Keratinocyte (primary cell): Measurements from ENCODE around the gene ATP5MC3. TPM values are rescaled to one million over a fixed set of nuclear protein-coding genes. Genes with fewer than 3 reads are reported as not detected.

Experiments
- DNase-seq: peaks from one replicate; pipeline ENCODE4 v3.0.0-alpha.2; 2011; ENCODE audit warnings: low read depth, missing footprints, low spot score
- FAIRE-seq: peaks from 2 replicates; lab custom pipeline; 2011; peaks lifted over from hg19 to GRCh38; lab: Jason Lieb, UNC
- H2AFZ ChIP-seq: 2 replicates; pipeline ENCODE4 v1.6.0; 2012; ENCODE audit warnings: low read length, control low read depth, inconsistent platforms; ENCODE audit not compliant: control insufficient read depth
- H3K27ac ChIP-seq: 2 replicates; pipeline ENCODE4 v1.5.1; 2011; ENCODE audit warnings: low read length; ENCODE audit not compliant: control insufficient read depth, insufficient read depth
- H3K27me3 ChIP-seq: 3 replicates; pipeline ENCODE4 v1.6.0; 2011; ENCODE audit warnings: low read length; ENCODE audit not compliant: control insufficient read depth, insufficient read depth; ENCODE audit errors: extremely low read depth
- H3K36me3 ChIP-seq, 2 experiments: 2 replicates in 1 of 2; 3 replicates in 1 of 2; pipeline ENCODE4 v1.5.1; 2011; ENCODE audit warnings: low read length in 2 of 2, mild to moderate bottlenecking in 1 of 2; ENCODE audit not compliant: control insufficient read depth in 2 of 2, insufficient read depth in 2 of 2; ENCODE audit errors: extremely low read depth in 1 of 2
- H3K4me1 ChIP-seq: 3 replicates; pipeline ENCODE4 v1.5.1; 2011; ENCODE audit warnings: low read length; ENCODE audit not compliant: control insufficient read depth, insufficient read depth; ENCODE audit errors: extremely low read depth
- H3K4me2 ChIP-seq: 3 replicates; pipeline ENCODE4 v1.6.0; 2011; ENCODE audit warnings: low read depth, low read length; ENCODE audit not compliant: control insufficient read depth, insufficient read depth; ENCODE audit errors: extremely low read depth
- H3K4me3 ChIP-seq, 3 experiments: fragments of 200-600 bp in 1 of 3; sonication (generic) in 1 of 3; 2 replicates in 2 of 3; 3 replicates in 1 of 3; pipeline ENCODE4 v1.5.1; 2011 to 2016; ENCODE audit warnings: low read length in 3 of 3, mild to moderate bottlenecking in 3 of 3, control low read depth in 2 of 3, inconsistent platforms in 1 of 3, low read depth in 1 of 3, mixed read lengths in 1 of 3, mixed run types in 1 of 3, moderate library complexity in 1 of 3; ENCODE audit not compliant: control insufficient read depth in 2 of 3, insufficient read depth in 2 of 3; ENCODE audit errors: extremely low read depth in 1 of 3
- H3K79me2 ChIP-seq: 2 replicates; pipeline ENCODE4 v1.6.0; 2012; ENCODE audit warnings: low read length; ENCODE audit not compliant: control insufficient read depth, insufficient read depth
- H3K9ac ChIP-seq: 3 replicates; pipeline ENCODE4 v1.6.0; 2011; ENCODE audit warnings: low read length; ENCODE audit not compliant: control insufficient read depth, insufficient read depth; ENCODE audit errors: extremely low read depth
- H3K9me1 ChIP-seq: 3 replicates; pipeline ENCODE4 v1.6.0; 2011; ENCODE audit warnings: low read length; ENCODE audit not compliant: control insufficient read depth, insufficient read depth; ENCODE audit errors: extremely low read depth
- H3K9me3 ChIP-seq: 2 replicates; pipeline ENCODE4 v1.5.1; 2012; ENCODE audit warnings: low read depth, low read length; ENCODE audit not compliant: control insufficient read depth
- H4K20me1 ChIP-seq: 3 replicates; pipeline ENCODE4 v1.6.0; 2011; ENCODE audit warnings: low read length; ENCODE audit not compliant: control insufficient read depth, insufficient read depth; ENCODE audit errors: extremely low read depth
- EZH2 ChIP-seq: IDR thresholded peaks from one replicate; pipeline ENCODE4 v1.6.1; 2012; ENCODE audit warnings: inconsistent platforms, mild to moderate bottlenecking, low read length, moderate library complexity
- dilution Hi-C: fragments of 300-500 bp; cut with MboI; formaldehyde crosslinking; loops from one replicate; pipeline ENCODE4 v1.7.0; 2020; ENCODE audit warnings: low sequenced_read_pairs; ENCODE audit not compliant: extremely low pct_ligation_motif_present
- polyA plus RNA-seq, 5 experiments: library from polyadenylated mRNA; depleted of rRNA in 3 of 5; stranded (reverse) in 3 of 5; stranded (forward) in 1 of 5; unstranded in 1 of 5; fragments of >200 nt; gene quantifications; 1 replicate in 1 of 5; 2 replicates in 3 of 5; 3 replicates in 1 of 5; pipeline versions ENCODE4 v1.2.1 to v1.2.3, GENCODE V29; 2011 to 2012; ENCODE audit warnings: missing spikeins in 2 of 5, low read depth in 1 of 5, low replicate concordance in 1 of 5
- TF ChIP-seq, protein P1 (sequence below), 3 experiments: IDR thresholded peaks in 1 of 3; conservative IDR thresholded peaks in 1 of 3; optimal IDR thresholded peaks in 1 of 3; 2 replicates in 2 of 3; 3 replicates in 1 of 3; pipeline versions ENCODE3 to v1.5.1; 2011; ENCODE audit warnings: low read length in 3 of 3, mild to moderate bottlenecking in 3 of 3, moderate library complexity in 2 of 3, control low read depth in 1 of 3, inconsistent platforms in 1 of 3; ENCODE audit not compliant: insufficient read depth in 2 of 3; ENCODE audit errors: extremely low read depth in 1 of 3

ATP5MC3 gene
- polyA plus RNA-seq, 1 donor (not counting 4 experiments of a cell fraction or from before 2014, with no cell fraction given): 933 TPM

DNA sequence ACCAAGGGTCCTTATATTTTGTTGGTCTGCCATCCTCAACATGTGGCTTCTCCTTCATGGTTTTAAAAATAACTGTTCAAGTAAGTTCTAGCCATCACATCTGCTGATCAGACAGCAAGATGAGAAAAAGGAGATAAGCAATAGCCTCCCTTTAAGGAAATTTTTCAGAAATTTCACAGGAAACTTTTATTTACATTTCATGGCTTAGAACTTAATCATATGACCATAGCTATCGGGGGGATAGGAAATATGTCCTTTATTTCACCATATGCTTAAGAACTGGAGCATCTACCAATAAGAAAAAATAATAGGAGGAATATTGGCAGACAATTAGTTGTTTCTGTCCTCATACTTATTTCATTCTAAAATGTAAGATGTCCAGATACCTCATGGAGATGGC, 29.7 kb downstream of the ATP5MC3 start:
- H4K20me1 ChIP-seq: peaks cover 23% of the 10 kb centered on the region
- H3K4me2 ChIP-seq: no peak overlapping the region
- no peaks in the 10 kb centered on the region for H3K27me3 ChIP-seq

DNA sequence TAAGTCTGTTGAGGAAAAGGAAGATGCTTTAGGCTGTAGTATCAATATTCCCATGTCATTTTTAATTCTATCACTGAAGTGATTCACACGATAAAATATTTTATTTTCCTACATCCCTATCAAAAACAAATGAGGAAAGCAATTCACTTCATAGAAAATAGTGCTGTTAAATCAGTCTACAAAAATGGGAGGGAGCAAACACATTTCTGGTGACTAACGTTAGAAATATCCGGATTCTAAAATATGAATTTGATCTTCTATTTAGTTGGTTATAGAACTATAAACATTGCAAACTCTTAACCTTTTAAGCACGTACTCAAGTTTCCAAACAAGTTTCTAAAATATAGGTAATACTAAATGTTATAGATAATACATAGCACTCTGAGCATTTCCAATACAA, 34.3 kb downstream of the ATP5MC3 start:
- Histone ChIP-seq H3K36me3 (peaks cover 0 to 7% of the 10 kb centered on the region in 2 experiments), H3K79me2 (peaks cover 80% of the 10 kb centered on the region), H3K27me3 (no peaks in the 10 kb centered on the region), H3K27ac (no peak overlapping the region), H3K9me1 (no peaks in the 10 kb centered on the region), H3K9ac (no peak overlapping the region), H3K4me3 (no peak overlapping the region), H4K20me1 (peaks cover 8% of the 10 kb centered on the region), H3K4me1 (no peaks in the 10 kb centered on the region), H3K4me2 (no peak overlapping the region), H2AFZ (no peak overlapping the region), H3K9me3 (no peaks in the 10 kb centered on the region)
- dilution Hi-C loops: no loop called here
- no peak for FAIRE-seq
- TF ChIP-seq, protein P1, sequence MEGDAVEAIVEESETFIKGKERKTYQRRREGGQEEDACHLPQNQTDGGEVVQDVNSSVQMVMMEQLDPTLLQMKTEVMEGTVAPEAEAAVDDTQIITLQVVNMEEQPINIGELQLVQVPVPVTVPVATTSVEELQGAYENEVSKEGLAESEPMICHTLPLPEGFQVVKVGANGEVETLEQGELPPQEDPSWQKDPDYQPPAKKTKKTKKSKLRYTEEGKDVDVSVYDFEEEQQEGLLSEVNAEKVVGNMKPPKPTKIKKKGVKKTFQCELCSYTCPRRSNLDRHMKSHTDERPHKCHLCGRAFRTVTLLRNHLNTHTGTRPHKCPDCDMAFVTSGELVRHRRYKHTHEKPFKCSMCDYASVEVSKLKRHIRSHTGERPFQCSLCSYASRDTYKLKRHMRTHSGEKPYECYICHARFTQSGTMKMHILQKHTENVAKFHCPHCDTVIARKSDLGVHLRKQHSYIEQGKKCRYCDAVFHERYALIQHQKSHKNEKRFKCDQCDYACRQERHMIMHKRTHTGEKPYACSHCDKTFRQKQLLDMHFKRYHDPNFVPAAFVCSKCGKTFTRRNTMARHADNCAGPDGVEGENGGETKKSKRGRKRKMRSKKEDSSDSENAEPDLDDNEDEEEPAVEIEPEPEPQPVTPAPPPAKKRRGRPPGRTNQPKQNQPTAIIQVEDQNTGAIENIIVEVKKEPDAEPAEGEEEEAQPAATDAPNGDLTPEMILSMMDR (optimal IDR thresholded peaks at IDR 0.05 in 1 of 3, IDR thresholded peaks at IDR 0.05 in 1 of 3, conservative IDR thresholded peaks at IDR 0.05 in 1 of 3; ENCODE audit: extremely low read depth in 1 of 3, insufficient read depth in 2 of 3, low read length in 3 of 3): no peak
- no peak for TF ChIP-seq EZH2
- DNase-seq: no peak

More for the DNA sequence above, 29.7 kb downstream of the ATP5MC3 start:
- Histone ChIP-seq H3K4me3 (no peak overlapping the region), H2AFZ (no peak overlapping the region), H3K4me1 (peaks cover 11% of the 10 kb centered on the region), H3K9me1 (no peaks in the 10 kb centered on the region), H3K36me3 (peaks cover 0 to 6% of the 10 kb centered on the region in 2 experiments), H3K79me2 (peaks cover 77% of the 10 kb centered on the region), H3K9me3 (no peaks in the 10 kb centered on the region), H3K9ac (no peak overlapping the region), H3K27ac (no peak overlapping the region)
- dilution Hi-C loops: no loop called here
- DNase-seq (no peak), FAIRE-seq (no peak)
- no peak for TF ChIP-seq EZH2
- TF ChIP-seq, protein P1 (optimal IDR thresholded peaks at IDR 0.05 in 1 of 3, IDR thresholded peaks at IDR 0.05 in 1 of 3, conservative IDR thresholded peaks at IDR 0.05 in 1 of 3; ENCODE audit: extremely low read depth in 1 of 3, insufficient read depth in 2 of 3, low read length in 3 of 3): no peak
